NCI-H1436 (cell line): ENCODE results near the gene NPM1.
A peak's percentile ranks its signal among the peaks of the same experiment; 100 is the strongest.
"Not testable (repeated sequence)": the region's sequence is repeated elsewhere in the genome, so short reads cannot be mapped to it uniquely, and the experiment has no call there.

Experiments used
- DNase-seq: peaks from one replicate; lab custom pipeline; 2025; lab: John Stamatoyannopoulos, UW

The NPM1 gene

GRCh38 chr5:171387345-171387969 lies at the start of gene NPM1:
TSS of gene NPM1 (plus strand) at chr5:171387849. CDS start at chr5:171387949, 100 bp downstream.
- peak; percentile 93 for DNase-seq

GRCh38 chr5:171340042-171340441 lies 47.6 kb upstream of the NPM1 start:
- no peak for DNase-seq

- DNase-seq, result no peak
Measured at GRCh38 chr5:171340491-171340890, 47.2 kb upstream of the NPM1 start.

- peak; percentile 8 for DNase-seq
Measured at GRCh38 chr5:171342362-171343111, 45.1 kb upstream of the NPM1 start.

- DNase-seq, result no peak
Measured at GRCh38 chr5:171344936-171345608, 42.6 kb upstream of the NPM1 start.

- no peak for DNase-seq
Measured at GRCh38 chr5:171351536-171352073, 36.0 kb upstream of the NPM1 start.

- DNase-seq, result no peak
Measured at GRCh38 chr5:171355302-171355724, 32.3 kb upstream of the NPM1 start.

- DNase-seq, result no peak
Measured at GRCh38 chr5:171357843-171358242, 29.8 kb upstream of the NPM1 start.

GRCh38 chr5:171361151-171361550 lies 26.5 kb upstream of the NPM1 start:
- not testable (repeated sequence) for DNase-seq

- not testable (repeated sequence) for DNase-seq
Measured at GRCh38 chr5:171363249-171363648, 24.4 kb upstream of the NPM1 start.

GRCh38 chr5:171363846-171364245 lies 23.8 kb upstream of the NPM1 start:
- no peak for DNase-seq

- DNase-seq, result no peak
Measured at GRCh38 chr5:171365351-171365750, 22.3 kb upstream of the NPM1 start.

- DNase-seq, result no peak
Measured at GRCh38 chr5:171366645-171367044, 21.0 kb upstream of the NPM1 start.

GRCh38 chr5:171367424-171368370 lies 20.0 kb upstream of the NPM1 start:
- DNase-seq, result no peak

- no peak for DNase-seq
Measured at GRCh38 chr5:171369056-171369455, 18.6 kb upstream of the NPM1 start.

- DNase-seq, result no peak
Measured at GRCh38 chr5:171369898-171370297, 17.8 kb upstream of the NPM1 start.

GRCh38 chr5:171370881-171371280 lies 16.8 kb upstream of the NPM1 start:
- DNase-seq, result not testable (repeated sequence)

- DNase-seq, result no peak
Measured at GRCh38 chr5:171371326-171371725, 16.3 kb upstream of the NPM1 start.

GRCh38 chr5:171379961-171380360 lies 7.7 kb upstream of the NPM1 start:
- no peak for DNase-seq

- not testable (repeated sequence) for DNase-seq
Measured at GRCh38 chr5:171384416-171384815, 3.2 kb upstream of the NPM1 start.

- not testable (repeated sequence) for DNase-seq
Measured at GRCh38 chr5:171384999-171385398, 2.6 kb upstream of the NPM1 start.
